ENCODE results near the gene SPATA21. TPM values are rescaled to one million over a fixed set of nuclear protein-coding genes. Genes with fewer than 3 reads are reported as not detected.

SPATA21 gene
- total RNA-seq, 1 donor from 2014 or later = not detected

Other genes starting within 250 kb of the SPATA21 start
- gene ARHGEF19, start 224.8 kb downstream of the SPATA21 start, total RNA-seq = 146 and 151 TPM in 2 replicates
- gene CPLANE2, start 200.2 kb downstream of the SPATA21 start, total RNA-seq = 14.8 and 16.5 TPM in 2 replicates
- gene FBXO42, start 84.9 kb downstream of the SPATA21 start, total RNA-seq = 26.8 and 30.5 TPM in 2 replicates
- gene SZRD1, start 70.2 kb downstream of the SPATA21 start, total RNA-seq = 109 and 119 TPM in 2 replicates
- gene NECAP2, start 3.3 kb upstream of the SPATA21 start, total RNA-seq = 43.2 and 44.8 TPM in 2 replicates
- 3,923 and 3,957 TPM in 2 replicates for gene RNU1-1, start 76.9 kb upstream of the SPATA21 start, total RNA-seq
- gene NBPF1, start 176.1 kb upstream of the SPATA21 start, total RNA-seq = 100 TPM in 2 replicates
- gene RNU1-3, start 229.5 kb upstream of the SPATA21 start, total RNA-seq = 3,923 and 3,957 TPM in 2 replicates